Measurements from ENCODE around the gene TEPSIN.
A peak's percentile ranks its signal among the peaks of the same experiment; 100 is the strongest.

Gene TEPSIN

DNA sequence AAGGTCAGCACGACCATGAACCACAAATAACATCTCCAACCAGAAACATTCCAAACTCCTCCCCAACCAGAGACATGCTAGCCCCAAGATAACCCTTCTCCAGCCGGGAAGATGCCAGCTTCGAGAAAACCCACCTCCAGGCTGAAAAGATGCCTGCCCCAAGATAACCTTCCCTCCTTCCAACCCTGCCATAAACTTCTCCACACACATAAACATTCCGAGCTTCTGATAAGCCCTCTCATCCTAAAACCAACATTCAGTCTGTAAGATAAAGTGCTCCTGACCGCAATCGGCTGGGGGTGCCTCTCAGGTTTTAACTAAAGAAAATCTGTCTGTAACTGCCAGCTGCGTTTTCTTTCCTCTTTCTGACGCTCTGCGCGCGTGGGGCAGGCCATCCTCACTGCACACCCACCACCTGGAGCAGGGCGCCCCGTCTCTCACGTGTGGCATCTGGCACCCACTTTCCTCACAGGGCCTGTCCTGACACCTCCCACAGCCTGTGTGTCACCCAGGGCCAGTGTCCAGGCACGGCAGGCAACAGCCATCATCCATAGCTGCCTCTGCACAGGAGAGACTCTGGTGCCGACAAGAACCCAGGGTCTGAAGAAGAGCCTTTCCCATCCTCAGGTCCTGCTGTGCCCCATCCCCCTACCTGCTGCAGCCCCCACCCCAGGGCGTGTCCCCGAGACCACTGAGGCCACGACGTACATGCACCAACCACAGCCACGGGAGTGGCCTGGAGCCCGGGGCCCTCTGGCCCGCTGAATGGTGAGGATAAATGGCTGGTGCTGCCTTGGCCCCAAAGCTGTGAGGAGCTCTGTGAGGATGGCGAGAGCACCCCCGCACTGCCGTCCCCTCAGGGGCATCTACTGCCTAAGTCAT lies 3.7 kb downstream of the TEPSIN start:
- no peak for DNase-seq

DNA sequence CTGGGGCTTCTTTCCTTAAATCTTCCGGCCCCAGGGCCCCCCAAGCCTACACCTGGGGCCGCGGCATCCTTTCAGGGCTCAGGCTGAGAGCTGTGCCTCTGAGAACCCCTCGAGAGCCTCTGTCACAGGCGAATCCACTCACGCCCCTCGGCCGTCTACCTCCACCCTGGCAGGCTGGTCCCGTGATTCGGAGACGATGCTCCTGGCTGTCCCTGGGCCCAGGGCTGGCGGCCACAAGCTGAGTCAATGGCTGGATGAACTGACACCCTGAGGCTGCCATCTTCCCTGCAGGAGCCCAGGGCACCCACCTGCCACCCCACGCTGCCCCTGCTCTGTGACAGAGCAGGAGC lies 4.4 kb downstream of the TEPSIN start:
- DNase-seq: no peak

DNA sequence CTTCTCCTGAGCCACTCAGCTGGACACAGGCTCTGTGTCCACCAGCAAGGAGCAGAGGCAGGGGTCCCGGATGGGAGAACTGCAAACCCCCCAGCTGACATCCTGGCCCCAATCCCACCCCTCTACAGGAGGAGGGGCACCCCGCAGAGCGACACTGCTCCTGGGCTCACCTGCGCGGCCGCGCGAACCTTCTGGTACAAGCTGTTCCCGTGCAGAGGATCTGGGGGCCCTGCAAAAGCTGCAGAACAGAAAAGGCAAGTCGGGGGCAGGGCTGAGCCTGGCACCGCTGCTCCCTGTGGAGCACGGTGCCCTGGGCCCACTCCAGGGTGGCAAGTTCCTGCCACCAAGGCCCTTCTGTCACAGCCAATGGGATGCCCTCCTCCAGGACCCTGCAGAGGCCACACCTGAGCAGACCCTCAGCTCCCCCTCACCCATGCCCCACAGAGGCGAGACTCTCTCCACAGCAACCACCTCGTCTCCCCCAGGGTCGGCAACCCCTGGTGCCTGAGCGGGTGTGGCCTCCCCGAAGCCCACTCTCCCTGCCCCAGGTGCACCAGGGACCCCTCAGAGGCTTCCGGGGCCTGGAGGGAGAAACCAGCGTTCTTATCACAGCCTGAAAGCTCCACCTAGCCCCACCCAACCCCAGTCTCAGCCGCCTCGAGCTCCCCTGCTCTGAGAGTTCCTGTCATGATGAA lies 4.9 kb downstream of the TEPSIN start:
- DNase-seq: no peak

DNA sequence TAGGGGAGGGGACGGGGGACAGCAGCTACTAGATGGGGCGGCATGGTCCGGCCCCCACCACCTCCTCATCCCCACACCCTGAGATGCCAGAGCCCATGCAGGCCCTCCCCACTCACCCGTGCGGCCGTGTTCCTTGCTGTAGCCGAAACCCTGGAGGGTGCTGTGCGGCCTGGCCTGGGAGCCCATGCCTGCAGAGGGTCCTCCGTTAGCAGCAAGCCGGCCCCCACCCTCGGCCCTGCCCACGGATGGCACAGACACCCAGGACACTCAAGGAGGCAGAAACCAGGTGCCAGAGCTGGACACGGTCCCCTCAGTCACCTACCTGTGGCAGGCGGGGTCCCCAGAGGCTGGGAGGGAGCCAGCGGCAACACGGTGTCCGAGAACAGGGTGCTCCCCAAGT lies 5.5 kb downstream of the TEPSIN start:
- DNase-seq: no peak

DNA sequence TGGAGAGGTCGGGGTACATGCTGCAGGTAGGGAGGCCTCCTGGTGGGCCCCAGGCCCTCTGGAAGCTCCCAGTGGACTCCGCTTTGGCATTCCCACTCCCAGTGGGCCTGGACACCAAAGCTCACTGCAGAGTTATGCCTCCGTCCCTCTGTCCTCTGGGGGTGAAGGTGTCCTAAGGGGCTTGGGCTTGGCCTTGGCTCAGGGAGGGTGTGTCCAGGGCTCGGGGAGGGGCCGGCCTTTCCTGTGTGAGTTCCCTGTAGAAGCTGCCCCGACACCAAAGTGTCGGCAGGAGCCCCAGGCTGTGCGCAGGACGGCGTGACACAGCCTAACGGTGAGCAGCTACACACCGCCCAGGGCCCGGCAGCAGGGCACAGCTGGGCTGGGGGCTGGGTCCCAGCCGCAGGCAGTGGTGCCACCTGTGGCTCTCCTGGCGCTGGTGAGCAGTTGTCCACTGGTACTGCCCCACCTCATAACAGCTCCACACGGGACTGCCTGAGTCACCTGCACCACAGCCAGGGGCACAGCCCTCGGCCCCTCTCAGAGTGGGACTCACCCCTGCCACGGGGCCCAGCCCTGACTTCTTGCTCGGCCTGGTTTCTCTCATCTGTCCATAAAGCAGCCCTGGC lies 6.1 kb downstream of the TEPSIN start:
- no peak for DNase-seq

DNA sequence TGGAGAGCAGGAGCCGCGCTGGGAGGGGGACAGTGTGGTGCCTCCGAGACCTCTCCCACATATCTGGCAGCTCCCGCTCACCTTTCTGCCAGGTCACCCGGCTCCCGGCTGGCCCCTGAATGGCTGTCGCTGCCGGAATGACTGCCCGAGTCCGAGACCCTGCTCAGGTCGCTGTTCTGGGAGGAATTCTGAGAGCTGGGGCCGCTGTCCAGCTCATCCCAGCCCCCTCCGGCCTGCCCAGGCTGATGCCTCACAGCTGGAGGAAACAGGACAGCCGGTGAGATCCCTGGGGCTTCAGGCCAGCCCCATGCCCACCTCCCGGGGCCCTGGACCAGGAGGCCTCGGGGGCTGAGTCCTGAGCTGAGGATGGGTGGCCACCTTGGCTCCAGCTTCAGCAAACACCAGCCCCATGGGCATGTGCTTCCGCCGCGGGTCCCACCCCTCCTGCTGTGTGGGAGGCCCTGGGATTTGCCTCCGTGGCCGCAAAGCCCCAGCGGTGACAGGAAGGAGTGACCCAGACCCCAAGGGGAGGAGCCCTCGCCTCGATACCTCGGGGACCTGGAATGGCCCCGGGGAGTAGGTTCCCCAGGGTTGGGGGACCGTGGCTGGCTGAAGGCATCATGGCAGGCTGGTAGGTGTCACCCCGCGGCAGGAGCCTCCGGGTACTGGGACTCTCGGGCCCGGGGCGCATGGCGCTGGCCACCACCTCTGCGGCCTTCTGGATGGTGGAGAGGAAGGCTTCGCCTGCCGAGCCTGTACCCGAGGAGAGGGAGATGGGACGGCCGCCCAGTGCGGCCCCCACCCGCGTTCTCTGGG lies 6.9 kb downstream of the TEPSIN start:
- no peak for DNase-seq

DNA sequence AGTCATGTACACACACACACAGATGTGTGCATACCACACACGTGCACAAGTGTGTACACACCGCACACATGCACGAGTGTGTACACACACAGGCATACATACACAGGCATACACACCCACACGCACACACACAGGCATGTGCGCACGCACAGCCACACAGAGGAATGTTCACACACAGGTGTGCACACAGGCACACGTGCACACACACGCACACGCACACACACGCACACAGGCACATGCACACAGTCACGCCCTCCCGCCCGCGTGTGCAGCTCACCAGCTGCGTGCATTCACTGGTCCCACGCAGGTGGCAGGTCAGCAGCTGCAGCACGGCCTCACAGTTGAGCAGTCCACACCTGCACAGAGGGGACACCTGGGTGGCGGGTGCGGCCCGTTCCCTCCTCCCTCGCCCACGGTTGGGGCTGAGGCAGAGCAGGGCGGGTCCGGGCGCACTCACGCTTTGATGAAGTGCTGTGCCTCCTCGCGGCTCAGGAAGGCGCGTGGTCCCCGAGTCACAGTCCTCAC lies 7.7 kb downstream of the TEPSIN start:
- DNase-seq: no peak

DNA sequence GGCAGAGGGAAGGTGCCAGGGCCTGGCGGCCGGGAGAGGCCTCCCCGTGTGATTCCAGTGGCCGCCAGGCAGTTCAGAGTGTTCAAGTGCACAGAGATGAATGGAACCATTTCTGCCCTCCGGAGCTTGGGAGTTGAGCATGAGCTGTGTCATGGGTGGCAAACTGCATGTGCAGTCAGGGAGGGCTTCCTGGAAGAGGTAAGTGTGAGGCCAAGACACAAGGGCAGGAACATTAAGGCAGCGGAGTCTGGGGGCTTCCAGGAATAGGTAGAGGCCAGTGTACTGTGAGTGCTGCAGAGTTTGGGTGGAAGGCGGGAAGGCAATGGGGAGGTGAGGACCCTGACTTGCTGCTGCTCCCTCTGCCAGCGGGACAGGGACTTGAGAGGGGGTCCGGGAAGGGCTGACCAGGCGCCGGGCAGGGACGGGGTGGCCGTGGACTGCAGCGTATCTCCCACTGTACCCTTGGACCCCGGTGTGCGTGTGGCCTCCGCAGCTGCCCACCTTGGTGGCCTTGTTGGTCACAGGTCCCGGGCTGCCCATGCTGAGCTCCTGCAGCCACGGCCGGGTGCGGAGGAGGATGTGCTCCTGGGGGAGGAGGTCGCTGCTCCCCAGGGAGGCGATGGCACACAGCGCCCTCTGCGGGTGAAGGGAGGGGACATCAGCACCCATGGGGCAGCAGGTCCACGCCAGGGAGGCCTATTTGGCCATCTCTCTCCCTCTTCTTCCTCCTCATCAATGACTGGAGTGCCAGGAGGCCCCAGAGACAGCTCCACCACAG lies 8.6 kb downstream of the TEPSIN start:
- DNase-seq: no peak

DNA sequence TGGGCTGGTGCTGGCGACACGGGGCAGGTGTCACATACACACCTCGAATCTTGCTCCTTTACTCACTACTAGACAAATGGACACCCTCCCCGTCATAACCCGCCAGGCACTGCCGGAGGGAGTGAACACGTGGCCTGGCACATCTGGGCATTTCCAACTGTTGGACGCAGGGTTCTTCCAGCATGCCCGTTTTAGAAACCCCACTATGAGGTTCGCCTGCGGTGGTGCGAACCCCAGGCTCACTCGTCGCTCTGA lies 9.3 kb downstream of the TEPSIN start:
- DNase-seq: no peak

DNA sequence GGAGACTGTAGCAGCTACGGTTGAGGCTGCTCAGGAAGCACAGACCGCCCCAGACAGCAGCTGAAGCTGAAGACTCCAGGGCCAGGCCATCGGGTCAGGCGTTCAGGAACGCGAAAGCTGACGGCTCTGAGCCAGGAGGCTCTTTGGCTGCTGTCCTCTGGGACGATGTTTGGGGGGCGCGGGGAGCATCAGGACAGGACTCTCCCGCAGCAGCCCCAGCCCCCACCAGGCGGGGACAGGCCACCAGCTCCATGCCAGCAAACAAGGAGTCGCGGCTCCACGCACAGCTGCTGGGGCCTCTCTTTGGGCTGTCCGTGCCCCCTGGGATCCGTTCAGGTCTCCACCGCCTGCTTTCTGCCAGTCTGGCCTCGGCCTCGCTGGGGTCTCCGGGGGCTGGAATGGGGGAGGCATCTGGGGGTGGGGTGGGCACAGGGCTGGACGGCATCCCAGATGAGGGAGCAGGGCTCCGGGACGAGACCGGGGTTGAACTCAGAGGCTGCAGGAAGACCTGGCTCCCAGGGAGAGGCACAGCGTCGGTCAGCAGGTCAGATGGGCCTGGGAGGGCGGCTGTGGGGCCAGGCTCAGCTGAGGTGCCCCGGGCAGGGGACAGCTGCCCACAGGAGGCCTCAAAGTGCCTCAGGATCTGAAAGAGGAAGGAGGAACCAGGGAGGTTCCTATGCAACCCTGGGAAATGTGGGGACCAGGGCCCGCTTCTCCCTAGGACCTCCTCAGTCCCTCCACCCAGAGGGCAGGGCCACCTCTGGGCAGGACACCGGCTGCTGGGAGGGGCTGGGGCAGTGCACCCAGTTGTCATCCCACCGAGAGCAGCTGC lies 9.8 kb downstream of the TEPSIN start:
- DNase-seq: no peak

DNA sequence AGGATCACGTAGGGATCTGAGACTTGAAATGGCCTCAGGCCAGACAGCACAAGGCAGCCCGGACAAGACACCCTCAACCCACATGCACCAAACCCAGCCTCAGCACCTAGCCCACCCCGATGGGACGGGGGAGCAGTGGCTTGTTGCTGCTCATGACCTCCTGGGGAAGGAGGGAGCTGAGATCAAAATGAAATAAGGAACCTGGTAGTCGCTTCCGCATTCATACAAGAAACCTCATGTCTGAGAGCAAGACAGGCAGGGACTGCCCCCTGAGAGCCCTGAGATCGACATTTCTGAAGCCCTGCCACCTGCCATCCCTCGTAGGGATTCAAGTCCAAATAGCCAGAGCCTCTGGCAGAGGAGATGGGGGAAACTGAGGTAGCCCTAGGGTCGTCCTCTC lies 10.4 kb downstream of the TEPSIN start:
- peak; percentile 71 for DNase-seq

DNA sequence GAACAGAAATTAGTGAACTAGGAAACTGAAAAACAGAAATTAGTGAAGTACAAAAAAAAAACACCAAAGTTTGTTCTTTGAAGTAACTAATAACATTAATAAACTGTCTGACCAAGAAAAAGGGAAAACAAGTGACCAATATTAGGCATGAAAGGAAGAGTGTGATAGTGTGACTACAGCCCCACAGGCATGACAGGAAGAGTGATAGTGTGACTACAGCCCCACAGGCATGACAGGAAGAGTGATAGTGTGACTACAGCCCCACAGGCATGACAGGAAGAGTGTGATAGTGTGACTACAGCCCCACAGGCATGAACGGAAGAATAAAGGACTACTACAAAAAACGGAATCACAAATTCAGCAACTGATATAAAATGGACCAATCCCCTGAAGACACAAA lies 11.2 kb downstream of the TEPSIN start:
- DNase-seq: peak; percentile 10

DNA sequence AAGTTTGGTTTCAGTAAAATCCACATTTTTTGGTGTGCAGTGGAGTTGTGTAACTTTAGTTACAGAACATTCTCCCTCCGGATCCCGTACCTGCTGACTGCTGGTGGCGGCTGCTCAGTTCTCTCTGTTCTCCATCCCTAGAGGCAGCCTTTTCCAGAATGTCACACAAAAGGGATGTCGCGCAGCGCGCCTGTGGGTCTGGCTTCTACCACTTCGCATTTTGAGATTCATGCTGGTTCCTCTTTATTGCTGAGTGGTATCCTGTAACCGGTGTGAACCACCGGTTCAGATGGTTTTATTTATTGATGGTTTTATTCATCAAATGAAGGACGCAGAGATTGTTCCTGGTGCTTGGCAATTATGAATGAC lies 15.1 kb downstream of the TEPSIN start:
- DNase-seq: peak; percentile 29

DNA sequence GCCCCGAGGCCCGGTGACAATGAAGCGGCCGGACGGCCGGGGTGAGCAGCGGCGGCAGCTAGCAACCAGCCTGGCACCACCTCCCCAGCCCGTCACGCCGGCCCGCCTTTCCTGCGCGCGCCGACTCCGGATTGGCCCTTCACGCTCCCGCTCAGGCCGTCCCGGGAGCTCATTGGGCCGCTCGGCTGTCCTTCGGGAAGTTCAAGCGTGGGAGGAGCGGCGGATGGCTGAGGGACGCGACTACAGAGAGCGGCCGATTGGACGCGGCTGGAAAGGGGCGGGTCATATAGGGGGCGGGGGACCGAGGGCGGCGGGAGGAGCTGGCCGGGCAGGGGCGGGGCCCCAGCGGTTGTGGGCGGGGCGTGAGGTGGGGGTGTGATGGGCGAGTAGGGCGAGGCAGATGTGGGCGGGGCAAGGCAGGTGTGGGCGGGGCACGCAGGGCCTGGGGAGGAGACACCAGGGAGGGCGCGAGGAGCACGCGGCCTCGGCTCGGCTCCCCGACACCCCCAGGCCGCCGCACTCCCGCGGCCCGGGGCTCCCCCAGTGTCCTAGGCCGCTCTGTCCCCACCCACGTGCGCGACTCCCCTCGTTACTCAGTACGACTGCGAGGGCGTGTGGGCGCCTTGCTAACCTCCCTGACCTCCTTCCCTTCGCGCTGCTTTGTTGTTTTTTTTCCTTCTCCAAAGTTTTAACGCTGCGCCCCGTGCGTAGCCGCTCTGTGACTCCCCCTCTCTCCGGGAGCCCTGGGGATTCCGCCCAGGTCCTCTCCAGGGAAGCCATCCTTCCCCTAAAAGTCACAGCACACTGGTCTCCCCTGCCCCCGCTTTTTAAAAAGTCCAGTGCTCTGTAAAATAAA lies 15.7 kb downstream of the TEPSIN start, which contains the start of gene CEP131:
Gene CEP131 (minus strand): TSS at position 60 of the 856 bp plus-strand sequence. CDS start 2,909 bp downstream, outside the sequence.
- peak; percentile 100 for DNase-seq

DNA sequence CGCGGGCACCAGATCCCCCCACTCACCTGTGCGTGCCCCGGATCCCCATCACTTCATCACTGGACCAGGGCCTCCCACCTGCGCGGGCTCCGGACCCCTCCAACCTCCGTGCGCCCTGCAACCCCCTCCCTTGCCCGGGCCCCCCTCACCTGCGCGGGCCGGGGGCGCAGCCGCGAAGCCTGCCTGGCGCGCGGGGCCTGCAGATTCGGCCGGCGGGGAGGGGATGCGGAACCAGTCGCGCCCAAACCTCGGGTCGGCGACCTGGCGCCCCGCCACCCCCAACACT lies 16.3 kb downstream of the TEPSIN start:
- DNase-seq: no peak

DNA sequence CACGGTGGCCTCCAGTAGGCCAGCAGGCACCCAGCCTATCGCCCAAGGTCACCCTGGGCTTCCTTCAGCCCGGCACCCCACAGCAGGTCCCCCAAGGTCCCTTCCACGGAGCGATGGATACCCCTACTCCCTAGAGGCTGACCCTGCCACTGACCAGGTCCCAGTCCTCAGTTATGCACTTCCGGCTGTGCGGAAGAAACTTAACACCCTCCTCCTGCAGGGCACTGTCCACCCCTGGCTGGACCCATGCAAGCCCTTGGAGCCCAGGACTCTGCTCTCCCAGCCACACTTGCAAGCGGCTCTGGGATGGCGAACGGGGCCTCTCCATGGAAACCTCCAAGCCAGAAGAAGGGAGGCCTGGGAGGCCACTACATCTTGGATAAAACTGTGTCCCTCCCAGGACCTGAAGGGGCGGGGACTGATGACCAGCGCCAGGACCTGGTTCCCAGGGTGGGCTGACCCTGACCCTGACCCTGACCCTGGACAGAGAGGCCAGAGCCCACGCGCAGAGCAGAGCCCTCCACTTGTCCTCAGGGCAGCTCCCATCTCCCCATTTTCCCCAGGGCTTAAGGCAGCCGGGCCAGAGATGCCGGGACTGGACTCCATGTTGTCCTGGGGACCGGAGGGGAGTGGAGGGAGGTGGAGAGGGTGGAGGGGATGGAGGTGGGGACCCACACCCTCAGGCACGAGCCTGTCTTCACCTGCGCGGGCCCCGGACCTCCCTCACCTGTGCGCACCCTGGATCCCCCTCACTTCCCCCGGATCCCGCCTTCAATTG lies 16.8 kb downstream of the TEPSIN start:
- DNase-seq: no peak

DNA sequence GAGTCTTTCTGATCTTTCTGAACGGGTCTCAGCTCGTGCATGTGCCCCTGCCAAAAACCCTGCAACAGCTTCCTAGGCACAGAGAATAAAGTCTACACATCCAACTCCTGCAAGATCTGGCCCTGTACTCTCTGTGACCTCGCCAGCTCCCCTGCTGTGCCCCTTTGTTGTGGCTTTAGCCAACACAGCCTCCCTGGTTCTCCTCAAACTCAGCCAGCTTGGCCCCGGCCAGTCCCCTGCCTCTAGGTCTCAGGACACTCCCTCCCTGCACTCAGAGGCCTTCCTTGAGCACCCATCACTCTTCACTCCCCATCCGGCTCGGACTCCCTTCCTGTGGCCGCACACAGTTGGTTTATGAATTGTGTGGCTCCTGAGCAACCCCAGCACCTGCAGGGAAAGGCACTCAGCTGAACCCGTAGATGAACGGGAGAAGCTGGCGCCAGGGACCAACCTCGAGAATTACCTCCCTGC lies 17.4 kb downstream of the TEPSIN start:
- DNase-seq: no peak

DNA sequence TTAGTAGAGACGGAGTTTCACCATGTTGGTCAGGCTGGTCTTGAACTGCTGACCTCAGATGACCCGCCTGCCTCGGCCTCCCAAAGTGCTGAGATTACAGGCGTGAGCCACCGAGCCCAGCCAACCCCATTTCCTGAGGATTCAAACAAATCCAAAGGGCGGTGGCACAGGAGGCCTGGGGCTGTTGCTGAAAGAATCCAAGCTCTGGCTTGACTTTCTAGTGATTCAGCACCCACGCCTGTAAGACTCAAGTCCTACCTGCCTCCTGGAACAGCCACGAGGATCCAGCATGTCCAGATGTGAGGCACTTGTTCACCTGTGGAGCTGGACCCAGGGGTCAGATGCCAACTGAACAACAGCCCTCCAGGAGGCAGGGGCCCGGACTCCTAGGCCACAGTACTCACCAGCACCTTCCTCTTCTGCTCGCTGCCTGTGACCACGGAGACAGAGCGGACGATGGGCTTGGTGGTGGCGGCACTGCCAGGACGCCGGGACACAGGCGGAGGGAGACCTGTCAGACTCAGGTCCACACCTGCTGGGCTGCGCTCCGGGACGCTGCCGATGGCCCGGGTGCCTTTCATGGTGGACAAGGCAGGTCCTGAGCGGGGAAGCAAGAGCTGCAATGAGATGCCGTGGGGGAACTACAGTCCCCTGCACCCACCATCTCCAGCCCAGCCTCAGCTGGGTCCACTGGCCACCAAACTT lies 19.2 kb downstream of the TEPSIN start:
- DNase-seq: no peak

DNA sequence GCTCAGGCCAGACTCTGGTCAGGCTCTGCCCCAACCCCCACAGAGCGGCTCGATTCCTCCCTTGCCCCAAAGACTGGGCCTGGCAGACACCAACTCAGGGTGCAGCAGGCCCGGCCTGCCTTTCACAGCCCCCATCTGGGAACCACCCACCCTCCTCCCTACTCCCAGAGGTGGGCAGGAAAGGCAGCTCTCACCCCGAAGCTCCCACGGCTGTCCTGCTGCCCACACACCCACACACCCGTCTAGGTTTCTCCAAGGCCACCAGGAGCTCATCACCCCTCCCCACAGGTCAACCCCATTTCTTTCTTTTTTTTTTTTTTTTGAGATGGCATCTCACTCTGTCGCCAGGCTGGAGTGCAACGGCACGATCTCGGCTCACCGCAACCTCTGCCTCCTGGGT lies 19.9 kb downstream of the TEPSIN start:
- no peak for DNase-seq

All from suppressor macrophage treated with lipopolysaccharide for 4 hours (primary cell).